GM18499 (cell line): ENCODE data around the gene HOXC6.

Experiments
- ATAC-seq: cut with Tn5 transposase; IDR thresholded peaks from one replicate; pipeline ENCODE4 v1.9.1; 2021; ENCODE audit warnings: moderate number of reproducible peaks; ENCODE audit not compliant: insufficient read depth, unreplicated experiment

HOXC6 gene

DNA sequence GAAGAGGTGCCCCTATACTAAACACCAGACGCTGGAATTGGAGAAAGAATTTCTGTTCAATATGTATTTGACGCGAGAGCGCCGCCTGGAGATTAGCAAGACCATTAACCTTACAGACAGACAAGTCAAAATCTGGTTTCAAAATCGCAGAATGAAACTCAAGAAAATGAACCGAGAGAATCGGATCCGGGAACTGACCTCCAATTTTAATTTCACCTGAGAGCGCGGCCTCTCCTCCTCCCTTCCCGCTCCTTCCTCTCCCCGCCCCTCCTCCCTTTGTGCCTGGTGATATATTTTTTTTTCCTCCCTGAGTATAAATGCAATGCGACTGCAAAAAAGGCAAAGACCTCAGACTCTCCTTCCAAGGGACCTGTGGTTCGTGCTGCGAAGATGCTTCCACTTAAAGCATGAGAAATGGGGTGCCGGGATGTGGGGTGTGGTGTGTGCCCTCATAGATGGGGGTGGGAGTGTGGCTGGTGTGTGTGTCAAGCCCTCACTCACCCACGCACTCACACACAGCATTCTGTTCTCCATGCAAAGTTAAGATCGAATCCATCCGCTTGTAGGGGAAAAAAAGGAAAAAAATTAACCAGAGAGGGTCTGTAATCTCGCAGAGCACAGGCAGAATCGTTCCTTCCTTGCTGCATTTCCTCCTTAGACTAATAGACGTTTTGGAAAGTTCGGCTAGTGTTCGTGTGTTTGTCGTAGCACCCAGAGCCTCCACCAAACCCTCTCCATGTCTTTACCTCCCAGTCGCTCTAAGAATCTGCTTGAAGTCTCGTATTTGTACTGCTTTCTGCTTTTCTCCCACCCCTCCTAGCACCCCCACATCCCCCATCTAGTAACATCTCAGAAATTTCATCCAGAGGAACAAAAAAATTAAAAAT is 38.8 kb upstream of the HOXC6 start:
- no peak for ATAC-seq

DNA sequence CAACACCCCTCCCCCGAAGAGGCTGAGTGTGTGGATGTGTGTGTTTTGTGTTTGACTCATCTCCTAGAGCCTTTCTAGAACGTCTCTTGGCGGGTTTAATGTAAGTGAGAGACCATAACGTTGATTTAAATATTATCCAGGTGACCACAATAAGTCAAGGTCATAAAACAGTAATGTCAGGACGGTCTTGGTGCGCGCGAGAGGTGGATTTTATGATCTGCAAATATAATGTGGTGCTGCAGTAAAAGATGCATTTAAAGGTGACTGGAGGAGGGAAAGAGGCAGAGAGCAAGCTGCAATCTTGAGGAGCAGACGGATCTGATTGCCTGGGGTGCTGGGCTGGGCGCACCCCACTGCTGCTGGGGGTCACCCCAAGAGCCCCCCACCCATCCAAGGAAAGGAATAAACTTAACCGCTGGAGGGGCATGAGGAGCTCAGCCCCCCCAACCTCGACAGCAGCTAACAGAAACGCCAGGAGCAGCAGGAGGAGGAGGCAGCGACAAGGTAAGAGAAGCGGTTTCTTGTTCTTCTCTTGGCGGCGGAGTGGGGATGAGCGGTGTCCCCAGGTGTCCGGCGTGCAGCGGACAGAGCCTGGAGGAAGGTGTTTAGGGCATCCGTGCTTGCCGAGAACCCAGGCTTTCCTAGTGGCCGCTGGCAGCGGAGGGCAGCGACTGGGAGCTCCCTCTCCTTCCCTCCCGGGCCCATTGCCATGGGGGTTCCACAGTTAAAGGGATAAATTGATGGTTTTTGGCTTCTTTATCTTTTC is 37.7 kb upstream of the HOXC6 start:
- no peak for ATAC-seq

DNA sequence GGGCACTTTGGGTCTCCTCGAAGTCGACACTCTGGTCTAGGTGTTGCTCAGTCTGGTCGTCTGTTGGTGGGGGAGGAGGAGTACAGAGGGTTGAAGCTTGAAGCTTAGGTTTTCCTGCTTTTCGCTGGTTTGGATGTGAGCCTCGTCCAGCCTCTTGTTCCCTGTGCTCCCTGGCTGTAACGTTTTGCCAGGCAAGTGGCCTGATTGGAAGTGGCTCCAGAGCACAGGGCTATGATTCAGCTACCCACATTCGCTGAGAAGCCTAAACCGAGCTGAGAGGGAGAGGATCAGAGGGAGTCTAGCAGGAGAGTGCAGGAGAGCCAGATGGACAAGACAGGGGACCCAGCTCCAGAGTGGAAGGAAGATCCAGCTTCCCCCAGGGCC is 37.2 kb upstream of the HOXC6 start:
- ATAC-seq: no peak

DNA sequence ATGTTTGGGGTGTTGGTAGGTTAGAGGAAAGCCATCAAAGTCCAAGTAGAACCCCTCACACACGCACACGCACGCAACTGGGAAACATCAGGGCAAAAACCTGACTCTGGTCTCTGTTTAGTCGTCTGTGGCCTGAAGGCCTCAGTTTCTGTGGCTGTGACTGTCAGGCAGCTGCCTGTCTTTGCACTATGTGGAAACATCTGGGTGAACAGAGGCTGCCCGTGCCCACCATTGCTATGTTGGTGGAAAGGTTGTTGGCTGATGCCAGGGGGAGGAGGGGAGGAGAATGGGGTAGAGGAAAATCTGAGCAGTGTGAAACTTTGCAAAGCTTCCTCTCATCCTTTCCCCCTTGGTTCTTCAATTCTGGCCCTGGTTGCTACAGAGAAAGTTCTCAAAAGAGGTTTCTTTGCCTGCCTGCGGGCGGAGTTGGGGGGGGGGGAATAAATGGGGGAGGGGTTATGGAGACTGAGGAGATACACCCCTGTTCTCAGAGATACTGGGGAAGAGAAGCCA is 35.8 kb upstream of the HOXC6 start:
- no peak for ATAC-seq

DNA sequence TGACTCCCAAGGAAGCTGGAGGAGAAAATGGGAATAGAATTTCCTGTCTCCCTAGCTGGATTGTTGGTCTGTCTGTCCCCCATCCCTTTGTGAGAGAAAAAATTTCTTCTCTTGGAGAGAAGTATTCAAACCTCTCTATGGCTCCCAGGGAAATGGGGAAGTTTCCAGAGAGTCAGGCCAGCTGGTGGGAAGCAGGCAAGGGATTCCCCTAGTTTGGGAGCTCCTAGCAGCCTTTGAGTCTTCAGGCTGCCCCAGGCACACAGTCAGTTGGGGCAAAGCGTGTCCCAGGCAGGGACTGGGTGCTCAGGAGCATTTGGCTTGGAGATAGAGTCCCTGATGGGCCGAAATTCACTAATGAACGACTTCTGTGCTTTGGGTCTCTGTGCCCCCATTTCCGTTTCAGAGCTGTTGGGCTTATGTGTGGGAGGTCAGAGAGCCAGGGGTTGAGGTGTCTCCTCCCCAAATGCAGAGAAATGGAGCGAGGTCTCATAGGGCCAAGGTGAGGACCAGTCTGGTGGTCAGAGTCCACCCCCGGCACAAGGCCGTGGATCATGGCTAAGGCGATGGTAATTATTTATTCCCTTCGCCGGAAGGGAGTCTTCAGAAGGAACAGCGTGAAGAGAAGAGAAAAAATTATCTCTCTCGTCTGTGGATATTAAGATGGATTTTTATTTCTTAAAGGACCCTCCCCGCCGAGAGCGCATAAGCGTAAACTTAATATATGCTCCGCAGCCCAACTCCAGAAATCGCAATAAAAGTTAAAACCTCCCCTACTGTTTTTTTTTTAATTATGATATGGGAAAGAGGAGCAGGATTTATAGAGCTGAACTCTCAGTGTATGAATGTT is 34.9 kb upstream of the HOXC6 start:
- ATAC-seq: no peak

DNA sequence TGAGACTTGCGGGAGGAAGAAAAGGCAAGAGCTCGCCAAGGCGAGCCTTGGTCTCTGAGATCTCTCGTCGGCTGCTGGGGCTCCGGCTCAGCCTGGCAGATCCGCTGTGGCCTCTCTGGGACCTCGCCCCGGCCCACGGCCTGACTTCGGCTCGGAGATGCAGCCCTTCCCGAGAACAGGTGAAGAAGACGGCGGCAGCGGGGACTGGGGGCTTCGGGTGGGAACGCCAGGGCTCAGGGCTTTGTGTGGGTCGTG is 34.3 kb upstream of the HOXC6 start:
- no peak for ATAC-seq

DNA sequence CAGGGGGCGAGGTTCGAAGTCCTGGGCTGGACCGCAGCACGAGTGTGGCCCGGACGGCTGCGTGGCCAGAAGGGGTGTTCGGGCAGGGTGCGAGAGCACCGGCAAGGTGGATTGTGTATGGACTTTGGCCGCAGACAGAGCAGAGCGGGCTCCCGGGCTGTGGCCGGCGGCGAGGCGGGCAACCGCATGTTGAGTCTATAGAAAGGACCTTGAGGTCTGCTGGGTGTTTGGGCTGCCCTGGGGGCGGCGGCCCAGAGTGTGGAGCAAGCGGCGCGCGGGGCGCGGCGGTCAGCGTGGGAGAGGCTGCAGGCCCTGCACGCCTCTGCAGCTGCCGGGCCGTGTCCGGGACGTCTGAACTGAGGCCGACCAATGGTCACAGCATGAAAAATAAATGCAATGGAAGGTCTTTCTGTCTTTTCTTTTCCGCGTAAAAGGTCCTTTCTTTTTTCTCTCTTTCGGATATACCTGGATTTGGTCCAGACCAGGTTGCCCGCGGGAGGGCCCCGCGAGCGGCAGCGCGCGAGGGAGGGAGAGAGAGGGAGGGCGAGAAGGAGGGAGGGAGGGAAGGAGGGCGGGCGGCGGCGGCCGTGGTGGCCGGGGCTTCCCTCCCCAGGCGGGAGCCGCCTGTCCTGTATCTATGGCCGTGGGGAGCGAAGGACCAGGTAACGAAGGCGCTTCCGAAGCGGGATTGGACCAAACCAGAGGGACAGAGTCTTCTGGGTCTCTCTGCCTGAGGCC is 33.8 kb upstream of the HOXC6 start:
- no peak for ATAC-seq

DNA sequence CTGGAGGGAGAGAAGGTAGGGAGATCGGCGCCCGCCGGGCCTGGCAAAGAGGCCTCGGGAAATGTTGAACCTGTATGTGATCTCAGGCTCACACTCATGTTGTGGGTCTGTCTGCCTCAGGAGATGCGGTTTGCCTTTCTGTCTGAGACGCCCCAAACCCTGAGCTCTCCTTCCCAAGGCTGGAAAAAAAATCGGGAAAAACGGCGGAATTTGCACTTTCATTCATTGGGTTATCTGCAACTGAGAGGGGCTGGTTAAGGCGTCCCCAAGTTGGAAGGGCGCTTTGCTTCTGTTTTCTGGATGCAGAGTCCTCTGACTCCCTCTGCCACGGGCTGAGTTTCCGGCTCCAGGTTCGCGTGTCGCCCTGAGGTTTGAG is 33.2 kb upstream of the HOXC6 start:
- no peak for ATAC-seq

DNA sequence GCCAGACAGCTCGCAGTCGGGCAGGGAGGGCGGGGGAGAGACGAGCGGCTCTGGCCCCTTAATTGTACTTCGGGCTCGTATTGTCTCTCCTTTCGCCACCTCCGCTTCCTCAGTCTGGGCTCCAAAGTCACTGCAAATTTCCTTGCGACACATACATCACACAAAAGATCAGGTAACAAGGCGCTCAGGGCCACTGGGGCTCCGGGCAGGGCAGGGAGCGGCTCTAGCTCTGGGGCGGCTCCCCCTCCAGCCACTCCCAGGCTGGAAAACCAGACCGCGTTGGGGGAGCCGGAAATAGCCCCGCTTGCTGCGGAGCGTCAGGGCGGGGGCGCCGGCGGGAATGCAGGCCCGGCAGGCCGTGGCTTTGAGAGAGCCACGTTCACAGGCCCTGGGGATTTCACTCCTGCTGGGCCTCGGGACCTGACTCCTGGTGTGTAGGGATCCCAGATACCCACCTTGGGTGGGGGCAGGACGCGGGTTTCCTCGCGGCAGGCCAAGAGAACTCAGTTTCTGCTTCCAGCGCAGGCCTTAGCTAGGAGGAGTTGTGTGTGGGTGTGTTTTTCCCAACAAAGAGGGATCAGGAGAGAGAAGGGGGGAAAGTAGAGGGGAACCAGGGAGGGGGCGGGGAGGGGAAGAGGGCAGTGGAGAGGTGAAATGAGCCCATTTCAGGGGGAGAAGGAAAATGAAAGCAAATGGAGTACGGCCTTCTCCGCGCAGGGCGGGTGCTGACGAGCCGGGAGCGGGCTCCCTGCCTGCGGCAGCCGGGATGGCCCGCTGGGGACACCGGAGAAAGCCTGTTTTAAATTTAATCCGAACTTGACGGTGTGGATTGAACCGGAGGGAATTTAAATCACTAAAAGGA is 32.6 kb upstream of the HOXC6 start:
- no peak for ATAC-seq

DNA sequence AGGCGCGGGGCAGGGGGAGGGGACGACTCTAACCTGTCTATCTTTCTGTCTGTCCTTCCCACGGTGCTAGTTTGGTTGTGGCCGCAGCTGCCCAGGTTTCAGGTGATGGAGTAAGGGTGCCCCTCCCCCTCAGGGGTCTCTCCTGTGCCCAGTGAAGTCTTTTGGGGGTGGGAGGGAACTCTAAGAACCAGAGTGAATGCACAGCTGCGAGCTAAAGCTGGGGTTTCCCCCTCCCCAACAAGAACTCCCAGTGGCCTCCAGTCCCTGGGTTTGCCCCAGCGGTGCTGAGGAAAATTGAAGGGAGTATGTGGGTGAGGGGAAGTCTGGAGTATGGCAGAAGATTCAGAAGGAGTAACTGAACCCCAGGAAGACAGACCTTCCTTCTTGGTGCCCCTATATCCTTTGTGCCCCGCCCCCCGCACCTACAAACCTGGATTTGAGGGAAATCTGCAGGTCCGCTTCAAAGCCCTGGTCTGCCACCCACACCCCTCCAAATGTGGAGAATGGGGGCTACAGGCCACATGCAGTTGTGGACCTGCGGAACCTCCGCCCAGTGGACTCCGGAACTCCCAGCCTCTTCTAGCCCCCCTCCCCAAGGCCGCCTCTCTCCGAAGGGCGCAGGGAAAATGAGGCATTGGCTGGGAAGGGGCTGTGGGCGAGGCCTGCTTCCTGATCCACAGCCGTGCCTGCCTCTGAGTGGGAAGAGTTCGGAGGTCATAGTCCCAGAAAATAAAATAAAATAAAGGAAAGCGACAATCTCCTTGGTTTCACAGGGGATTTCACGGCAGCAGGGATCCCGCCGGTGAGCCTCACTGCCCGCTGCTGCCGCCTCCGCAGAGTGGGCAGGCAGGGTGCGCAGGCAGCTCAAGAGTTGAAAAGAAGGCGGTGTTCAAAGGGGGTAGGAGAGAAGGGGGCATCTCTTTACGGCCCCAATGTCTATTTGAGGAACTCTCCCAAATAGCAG is 31.7 kb upstream of the HOXC6 start:
- no peak for ATAC-seq

DNA sequence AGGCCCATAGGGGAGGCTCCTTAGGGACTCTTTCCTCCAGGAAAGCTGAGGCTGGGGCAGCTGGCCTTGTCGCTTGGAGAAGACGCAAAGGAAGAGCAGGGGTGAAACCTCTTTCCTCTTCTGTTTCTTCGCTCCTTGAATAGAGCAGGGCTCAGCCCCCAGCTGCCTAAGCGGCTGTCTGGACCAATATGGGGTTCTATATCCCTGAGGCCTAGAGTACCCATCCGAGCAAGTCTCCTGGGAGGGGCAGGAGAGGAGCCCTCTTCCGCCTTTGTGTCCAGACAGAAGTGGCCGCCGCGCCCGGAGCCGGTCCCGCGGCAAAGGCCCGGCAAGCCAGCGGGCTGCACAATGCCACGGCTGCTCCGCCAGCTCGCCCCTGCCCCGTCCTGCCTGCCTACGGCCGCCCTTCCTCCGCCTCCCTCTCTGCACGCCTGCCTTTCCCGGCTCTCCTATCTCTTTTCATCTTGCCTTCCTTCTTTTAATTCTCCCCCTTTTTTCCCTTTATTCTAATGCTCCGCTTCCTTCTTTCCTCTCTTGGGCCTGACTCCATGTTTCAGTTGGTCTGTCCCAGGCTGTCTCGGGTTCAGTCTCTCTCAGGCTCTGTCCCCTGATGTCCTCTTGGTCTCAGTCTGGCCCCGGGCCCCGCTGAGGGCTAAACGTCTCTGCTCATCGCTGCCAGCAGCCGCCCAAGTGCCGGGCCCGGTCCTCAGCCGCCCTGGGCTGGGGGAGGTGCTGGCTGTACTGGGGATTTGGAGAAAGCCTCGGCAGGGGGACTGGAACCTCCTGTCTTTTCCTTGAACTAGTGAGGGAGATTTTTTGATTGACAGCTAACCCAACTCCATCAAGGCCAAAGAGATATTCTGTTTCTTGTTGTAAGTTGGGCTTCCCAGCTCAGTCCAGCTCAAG is 30.8 kb upstream of the HOXC6 start:
- ATAC-seq: no peak

DNA sequence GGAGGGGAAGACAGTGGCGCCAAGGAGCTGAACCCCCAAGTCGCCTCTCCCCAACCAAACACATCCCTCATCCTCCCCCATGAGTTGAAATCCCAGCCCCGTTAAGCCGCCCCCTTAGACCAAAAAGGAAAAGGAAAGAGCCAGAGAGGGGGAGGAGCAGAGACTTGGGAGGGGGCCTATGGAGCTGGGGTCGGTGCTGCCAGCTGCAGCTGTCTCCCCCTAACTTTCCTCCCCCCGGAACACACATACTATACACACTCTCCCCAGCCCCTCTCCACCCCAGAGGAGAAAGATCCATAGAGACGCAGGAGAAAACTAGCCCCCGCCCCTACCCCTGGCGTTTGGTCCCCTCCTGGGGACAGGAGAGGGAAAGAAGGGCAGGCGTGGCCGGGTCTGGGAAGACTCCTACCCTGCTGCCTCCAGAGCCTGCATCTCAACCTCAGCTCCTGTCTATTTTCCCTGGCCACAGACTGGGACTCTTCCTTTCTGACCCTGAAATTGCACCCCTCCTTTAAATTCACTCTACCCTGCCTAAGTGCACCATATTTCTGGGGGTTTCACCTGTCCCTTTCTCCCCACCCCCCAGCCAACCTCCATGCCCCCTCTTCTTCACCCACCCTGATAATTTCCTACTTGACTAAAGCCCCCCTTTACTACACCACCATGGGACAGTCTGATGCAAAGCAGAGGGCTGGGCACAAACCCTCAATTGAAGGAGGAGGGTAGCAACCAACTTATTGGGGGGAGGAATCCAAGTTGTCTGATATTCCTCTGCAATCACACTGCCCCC is 29.9 kb upstream of the HOXC6 start:
- ATAC-seq: no peak

DNA sequence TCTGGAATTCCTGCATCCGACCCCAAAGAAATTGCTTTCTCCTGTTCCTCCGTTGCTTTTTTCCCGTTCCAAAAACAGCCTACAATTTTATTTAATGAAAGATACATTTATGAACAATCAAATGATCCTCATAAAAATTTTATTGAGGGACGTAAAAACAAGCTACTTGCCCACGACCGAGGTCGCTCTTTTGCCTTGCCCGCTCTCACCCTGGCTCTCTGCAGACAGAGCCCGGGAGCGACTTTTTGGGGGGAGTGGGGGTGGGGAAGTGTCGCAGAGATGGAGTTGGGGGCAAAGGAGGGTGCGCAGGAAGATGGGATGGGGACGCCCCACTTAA is 29.4 kb upstream of the HOXC6 start:
- no peak for ATAC-seq

DNA sequence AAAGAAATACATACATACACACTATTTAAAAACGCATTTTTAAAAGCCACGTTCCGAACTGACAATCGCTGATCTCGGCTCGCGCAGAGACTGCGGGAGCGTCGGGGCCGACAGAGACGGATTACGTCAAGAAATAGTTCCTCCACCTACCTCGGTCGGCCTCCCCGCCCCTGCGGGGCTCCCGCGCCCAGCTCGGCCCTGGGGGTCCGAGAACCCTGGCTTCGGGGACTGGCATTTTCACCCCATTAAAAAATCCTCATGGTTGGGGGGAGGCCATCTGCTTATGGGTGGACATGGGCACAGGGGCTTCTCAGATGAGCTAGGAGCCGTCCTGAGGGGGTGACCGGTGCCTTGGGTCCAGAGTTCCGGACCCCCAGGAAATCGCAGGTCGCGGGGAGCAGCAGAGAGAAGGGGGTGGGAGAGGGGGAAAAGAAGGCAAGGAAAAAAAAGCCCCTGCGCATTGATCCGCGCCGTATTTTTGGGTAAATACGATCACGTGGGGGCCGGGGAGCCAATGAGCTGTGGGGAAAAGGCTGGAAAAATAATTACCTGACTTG is 28.6 kb upstream of the HOXC6 start:
- ATAC-seq: no peak

DNA sequence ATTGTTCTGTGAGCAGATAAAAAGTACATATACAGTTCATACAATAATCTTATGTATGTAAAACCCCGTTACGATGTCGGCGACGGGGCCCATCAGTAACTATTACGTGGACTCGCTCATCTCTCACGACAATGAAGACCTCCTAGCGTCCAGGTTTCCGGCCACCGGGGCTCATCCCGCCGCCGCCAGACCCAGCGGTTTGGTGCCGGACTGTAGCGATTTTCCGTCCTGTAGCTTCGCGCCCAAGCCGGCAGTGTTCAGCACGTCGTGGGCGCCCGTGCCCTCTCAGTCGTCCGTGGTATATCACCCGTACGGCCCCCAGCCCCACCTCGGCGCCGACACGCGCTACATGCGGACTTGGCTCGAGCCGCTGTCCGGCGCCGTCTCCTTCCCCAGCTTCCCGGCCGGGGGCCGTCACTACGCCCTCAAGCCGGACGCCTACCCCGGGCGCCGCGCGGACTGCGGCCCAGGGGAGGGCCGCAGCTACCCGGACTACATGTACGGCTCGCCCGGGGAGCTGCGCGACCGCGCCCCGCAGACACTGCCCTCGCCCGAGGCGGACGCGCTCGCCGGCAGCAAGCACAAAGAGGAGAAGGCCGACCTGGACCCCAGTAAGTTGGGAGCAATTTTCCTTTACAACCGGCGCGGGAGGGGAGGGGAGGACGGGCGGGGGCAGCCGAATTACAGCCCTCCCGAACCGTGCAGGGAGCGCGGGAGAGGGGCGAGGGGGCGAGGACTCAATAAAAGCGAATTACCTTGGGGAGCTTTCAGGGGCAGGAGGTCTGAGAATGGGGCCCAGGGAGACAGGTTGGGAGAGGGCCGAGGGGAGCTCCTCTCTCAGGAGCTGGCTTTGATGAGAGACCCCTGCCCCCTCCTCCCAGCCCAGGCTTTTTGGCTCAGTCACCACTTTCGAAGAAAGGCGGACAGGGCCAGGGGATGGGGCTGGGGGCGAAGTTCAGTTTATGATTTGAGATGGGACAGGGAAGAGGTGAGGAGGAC is 27.8 kb upstream of the HOXC6 start, which contains the start of gene HOXC9:
Gene HOXC9 (plus strand): TSS at position 46 of the 999 bp plus-strand sequence. CDS start 28 bp downstream, at position 74.
- ATAC-seq: no peak
